Activated naive CD8-positive, alpha-beta T cell treated with anti-CD3 and anti-CD28 coated beads, Interleukin-2, amount 50 U/mL, for 16 hours (primary cell): ENCODE results near the gene DOP1B.
"Not testable (repeated sequence)": the region's sequence is repeated elsewhere in the genome, so short reads cannot be mapped to it uniquely, and the experiment has no call there.

ENCODE experiments used
- DNase-seq: peaks from one replicate; pipeline ENCODE4 v3.0.0-alpha.2; 2020; ENCODE audit warnings: low read depth, low spot score

The DOP1B gene

GRCh38 chr21:36171741-36172331 lies 15.2 kb downstream of the DOP1B start:
- no peak for DNase-seq

DNA sequence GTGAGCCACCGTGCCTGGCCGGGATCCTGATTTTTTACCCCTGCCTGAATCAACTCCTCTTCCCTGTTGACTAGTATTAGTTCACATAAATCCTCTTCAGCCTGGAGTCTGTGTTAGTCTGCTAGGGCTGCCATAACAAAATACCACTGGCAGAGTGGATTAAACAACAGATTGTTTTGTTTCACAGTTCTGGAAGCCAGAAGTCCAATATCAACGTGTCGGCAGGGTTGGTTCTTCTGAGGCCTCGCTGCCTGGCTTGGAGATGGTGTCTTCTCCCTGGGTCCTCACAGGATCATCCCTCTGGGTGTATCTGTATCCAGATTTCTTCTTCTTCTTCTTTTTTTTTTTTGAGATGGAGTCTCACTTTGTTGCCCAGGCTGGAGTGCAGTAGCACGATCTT lies 18.2 kb downstream of the DOP1B start:
- DNase-seq = no peak

GRCh38 chr21:36175771-36176565 lies 19.3 kb downstream of the DOP1B start:
- no peak for DNase-seq

GRCh38 chr21:36178349-36178748 lies 21.7 kb downstream of the DOP1B start:
- DNase-seq = no peak

DNA sequence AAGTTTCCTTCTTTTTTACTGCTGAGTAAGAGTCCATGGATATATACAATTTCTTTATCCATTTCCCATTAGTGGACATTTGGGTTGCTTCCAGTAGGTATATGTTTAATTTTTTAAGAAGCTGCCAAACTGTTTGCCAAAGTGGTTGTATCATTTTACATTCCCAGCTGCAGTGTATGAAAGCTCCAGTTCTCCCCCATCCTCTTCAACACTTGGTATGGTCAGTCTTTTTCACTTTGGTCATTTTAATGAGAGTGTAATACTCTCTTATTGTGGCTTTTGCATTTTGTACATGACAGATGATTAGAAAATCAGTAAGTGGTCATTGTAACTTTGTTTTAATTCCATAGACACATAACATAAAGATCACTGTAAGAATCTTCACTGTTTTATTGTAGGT lies 22.5 kb downstream of the DOP1B start:
- DNase-seq = no peak

GRCh38 chr21:36180963-36181362 lies 24.3 kb downstream of the DOP1B start:
- DNase-seq = no peak

DNA sequence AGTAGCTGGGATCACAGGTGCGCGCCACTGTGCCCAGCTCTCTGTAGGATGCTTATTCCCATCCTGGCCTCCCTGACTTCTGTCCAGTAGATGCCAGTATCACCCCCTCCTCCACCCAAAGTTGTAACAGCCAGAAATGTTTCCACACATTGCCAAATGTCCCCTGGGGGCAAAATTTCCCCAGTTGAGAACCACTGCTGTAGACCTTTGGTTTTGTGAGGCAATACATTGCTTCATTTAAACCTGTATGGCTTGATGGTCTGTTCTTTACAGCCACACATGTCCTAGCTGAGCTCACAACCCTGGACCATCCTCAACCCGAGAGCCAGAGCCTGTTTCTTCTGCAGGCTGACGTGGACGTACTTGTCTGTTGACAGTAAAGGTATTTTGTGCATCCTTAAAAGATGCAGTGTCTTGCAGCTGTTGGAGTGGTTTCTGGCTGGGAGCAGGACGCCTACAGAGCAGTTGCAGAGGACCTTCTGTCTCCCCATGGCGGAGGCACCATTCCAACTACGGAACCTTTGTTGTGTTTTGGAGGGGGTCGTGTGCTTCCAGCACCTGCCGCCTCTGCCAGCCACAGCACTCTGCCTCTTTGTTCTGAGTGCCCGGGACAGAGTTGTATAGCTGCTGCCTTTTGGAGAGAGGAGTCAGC lies 26.6 kb downstream of the DOP1B start:
- no peak for DNase-seq

GRCh38 chr21:36184545-36184944 lies 27.9 kb downstream of the DOP1B start:
- no peak for DNase-seq

- DNase-seq = no peak
Observed at GRCh38 chr21:36185523-36185922, 28.9 kb downstream of the DOP1B start.

DNA sequence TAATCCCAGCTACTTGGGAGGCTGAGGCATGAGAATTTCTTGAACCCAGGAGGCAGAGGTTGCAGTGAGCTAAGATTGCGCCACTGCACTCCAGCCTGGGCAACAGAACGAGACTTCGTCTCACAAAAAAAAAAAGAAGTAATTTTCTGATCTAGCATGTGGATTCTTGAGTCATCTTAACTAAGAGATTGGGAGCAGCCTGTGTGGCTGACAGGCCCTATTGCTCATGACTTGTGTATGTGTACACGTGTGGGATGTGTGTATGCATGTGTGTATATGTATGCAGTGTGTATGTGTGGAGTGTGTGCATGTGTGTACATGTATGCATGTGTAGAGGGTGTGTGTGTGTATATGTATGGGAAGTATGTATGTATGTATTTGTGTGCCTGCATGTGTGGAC lies 29.5 kb downstream of the DOP1B start:
- DNase-seq = no peak

DNA sequence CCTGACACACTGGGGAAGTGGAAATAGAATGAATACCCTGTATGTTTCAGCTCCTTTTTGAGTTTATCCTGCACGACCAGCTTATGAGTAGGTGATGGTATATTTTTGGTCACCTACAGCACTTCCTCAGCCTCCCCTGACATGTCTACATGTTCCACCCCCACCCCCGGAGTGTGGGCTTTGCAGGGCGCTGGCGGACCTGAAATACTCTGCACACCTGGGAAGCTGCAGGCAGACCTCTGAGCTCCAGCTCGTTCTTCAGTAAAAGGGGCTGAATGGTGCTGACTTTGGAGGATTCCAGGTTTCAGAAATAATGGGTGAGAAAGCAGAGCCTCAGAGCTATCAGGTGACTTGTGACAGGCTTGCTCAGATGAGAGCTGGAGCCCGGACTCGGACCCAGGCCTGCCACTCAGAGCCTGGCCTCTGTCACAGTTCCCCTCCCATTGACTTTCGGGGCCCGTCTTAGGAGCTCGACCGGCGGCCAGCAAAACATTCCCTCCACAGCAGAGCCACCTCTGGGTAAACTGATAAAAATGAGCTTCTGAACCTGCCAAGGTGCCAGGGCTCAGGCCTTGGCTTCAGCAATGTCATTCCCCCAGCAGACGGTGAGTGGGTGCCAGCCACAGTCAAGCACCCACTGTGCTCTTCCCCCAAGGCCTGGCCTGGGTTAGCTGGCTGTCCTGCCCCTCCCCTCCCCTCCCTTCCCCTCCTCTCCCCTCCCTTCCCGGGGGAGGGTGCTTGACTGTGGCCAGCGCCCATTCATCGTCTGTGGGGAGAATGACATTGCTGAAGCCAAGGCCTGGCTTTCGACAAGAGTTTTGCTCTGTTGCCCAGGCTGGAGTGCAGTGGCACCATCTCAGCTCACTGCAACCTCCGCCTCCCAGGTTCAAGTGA lies 30.1 kb downstream of the DOP1B start:
- DNase-seq = no peak

DNA sequence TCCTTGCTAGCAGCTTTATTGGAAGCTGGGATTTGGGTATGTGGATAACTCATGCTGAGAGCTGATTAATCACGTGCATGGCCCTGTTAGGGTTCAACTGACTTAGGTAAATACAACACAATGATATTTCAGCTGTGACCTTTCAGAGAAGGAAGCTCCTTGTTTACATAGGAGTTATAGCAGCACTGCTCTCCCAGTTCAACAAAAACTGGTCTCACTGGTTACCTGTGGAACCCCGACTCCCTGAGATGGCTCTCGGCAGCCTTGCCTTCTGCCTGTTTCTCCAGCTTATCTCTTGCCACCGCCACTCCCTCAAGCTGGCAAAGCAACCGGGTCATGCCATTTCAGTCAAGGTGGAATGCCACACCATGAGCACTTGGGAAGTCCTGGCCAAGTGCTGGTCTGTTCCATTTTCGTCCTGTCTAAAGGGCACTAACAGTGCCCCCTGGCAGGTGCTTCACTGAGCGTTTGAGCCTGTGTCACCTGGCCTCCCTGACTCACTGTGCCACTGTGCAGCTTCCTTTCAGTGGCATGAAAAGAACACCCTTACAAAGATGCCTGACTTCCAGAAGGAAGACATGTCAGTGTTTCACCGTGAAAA lies 31.6 kb downstream of the DOP1B start:
- DNase-seq = no peak

DNA sequence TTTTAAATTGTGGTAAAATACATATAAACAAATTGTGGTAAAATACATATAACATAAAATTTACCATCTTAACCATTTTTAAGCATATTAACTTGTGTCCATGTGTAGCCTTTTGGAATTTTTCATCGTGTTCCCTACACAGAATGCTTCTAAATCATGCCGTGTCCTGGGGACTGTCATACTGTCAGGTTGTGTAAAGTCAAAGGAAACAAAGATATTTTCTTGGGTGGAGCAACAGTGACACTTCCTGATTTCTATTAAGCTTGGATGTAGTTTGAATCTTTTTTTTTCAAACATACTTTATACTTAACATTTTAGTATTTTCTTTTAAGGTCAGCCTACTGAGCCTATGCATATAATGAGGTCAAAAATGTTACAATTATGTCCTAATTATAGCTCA lies 32.3 kb downstream of the DOP1B start:
- no peak for DNase-seq

GRCh38 chr21:36190736-36191135 lies 34.1 kb downstream of the DOP1B start:
- DNase-seq = no peak

GRCh38 chr21:36193200-36193599 lies 36.6 kb downstream of the DOP1B start:
- no peak for DNase-seq

GRCh38 chr21:36194024-36194423 lies 37.4 kb downstream of the DOP1B start:
- no peak for DNase-seq

- no peak for DNase-seq
Observed at GRCh38 chr21:36195613-36196012, 39.0 kb downstream of the DOP1B start.

GRCh38 chr21:36199021-36199420 lies 42.4 kb downstream of the DOP1B start:
- DNase-seq = no peak

DNA sequence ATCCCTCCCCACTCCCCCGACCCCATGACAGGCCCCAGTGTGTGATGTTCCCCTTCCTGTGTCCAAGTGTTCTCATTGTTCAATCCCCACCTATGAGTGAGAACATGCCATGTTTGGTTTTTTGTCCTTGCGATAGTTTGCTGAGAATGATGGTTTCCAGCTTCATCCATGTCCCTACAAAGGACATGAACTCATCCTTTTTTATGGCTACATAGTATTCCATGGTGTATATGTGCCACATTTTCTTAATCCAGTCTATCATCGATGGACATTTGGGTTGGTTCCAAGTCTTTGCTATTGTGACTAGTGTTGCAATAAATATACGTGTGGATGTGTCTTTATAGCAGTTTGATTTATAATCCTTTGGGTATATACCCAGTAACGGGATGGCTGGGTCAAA lies 43.0 kb downstream of the DOP1B start:
- DNase-seq = not testable (repeated sequence)

DNA sequence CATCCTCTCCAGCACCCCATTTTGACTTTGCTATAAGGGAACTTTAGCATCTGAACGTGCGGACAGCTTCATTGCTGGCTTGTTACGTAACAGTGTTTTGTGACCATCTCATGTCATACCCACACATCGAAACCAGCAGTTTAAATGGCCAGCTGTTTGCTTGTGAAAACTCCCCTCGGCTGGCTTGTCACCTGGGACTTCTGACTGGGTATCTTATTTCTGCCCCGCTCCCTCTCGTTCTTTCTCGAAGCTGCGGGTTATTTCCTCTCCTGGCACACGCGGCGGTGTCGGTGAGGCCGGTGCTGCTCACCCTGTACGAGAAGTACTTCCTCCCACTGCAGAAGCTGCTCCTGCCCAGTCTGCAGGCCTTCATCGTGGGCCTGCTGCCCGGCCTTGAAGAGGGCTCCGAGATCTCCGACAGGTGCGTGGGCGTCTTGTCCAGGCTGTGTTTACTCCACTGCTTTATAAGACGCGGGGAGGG lies 43.5 kb downstream of the DOP1B start:
- no peak for DNase-seq
